Activated CD8-positive, alpha-beta memory T cell treated with anti-CD3 and anti-CD28 coated beads for 1 hour (primary cell): ENCODE data around the gene WWOX.

Source experiments
- DNase-seq, 2 donors: peaks; one replicate each; pipeline ENCODE4 v3.0.0-alpha.2; 2020; ENCODE audit warnings: low read depth in 1 of 2; ENCODE audit errors: extremely low read depth in 1 of 2

WWOX gene

GRCh38 chr16:78852081-78852635 lies 752.7 kb downstream of the WWOX start:
- DNase-seq: no peak

DNA sequence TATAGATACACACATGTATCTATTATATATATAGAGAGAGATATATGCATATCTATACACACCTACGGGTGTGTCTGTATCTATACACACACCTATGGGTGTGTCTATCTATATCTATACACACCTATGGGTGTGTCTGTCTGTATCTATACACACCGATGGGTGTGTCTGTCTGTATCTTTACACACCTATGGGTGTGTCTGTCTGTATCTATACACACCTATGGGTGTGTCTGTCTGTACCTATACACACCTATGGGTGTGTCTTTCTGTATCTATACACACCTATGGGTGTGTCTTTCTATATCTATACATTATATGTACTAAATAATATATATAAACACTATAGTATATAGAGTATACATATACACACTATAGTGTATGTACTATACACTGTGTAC lies 762.6 kb downstream of the WWOX start:
- no peak for DNase-seq

- no peak for DNase-seq
Measured at GRCh38 chr16:78866521-78866920, 767.1 kb downstream of the WWOX start.

- DNase-seq: no peak
Measured at GRCh38 chr16:78869492-78869891, 770.0 kb downstream of the WWOX start.

GRCh38 chr16:78871241-78871640 lies 771.8 kb downstream of the WWOX start:
- no peak for DNase-seq

GRCh38 chr16:78876671-78877070 lies 777.2 kb downstream of the WWOX start:
- DNase-seq: no peak

- DNase-seq: no peak
Measured at GRCh38 chr16:78877114-78877655, 777.7 kb downstream of the WWOX start.

GRCh38 chr16:78878570-78878969 lies 779.1 kb downstream of the WWOX start:
- no peak for DNase-seq

GRCh38 chr16:78879011-78879410 lies 779.6 kb downstream of the WWOX start:
- no peak for DNase-seq

GRCh38 chr16:78882150-78882549 lies 782.7 kb downstream of the WWOX start:
- no peak for DNase-seq

DNA sequence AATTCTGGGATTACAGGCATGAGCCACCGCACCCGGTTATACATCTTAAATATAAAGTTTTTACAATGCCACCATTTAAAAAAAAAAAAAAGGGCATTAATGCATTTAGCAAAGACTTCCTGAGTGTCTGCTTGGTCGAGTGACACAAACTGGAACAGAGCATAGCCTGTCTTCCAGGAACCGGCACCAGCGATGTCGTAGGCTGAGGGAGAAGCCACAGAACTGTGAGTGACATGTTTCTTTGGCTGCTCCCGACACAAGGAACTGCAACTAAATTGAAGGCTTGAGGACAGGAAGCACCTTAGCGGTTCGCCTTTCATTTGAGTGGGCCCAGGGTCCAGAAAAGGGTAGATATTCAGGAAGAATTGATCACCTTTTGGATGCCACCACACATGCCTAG lies 783.3 kb downstream of the WWOX start:
- DNase-seq: no peak

DNA sequence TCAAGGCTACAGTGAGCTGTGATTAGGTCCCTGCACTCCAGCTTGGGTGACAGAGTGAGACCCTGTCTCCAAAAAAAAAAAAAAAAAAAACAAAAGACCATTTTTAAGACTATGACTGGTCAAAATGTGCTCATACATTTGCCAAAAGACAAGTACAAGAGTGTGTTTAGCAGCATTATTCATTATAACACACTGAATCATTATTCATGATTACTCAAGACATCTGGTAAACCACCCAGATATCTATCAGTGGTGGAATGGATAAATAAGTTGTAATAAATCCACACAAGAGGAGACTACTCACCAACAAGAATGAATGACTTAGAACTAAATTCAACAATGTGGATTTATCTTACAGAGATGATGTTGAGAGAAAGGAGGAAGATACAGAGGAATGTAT lies 784.8 kb downstream of the WWOX start:
- no peak for DNase-seq

GRCh38 chr16:78889346-78889745 lies 789.9 kb downstream of the WWOX start:
- no peak for DNase-seq

DNA sequence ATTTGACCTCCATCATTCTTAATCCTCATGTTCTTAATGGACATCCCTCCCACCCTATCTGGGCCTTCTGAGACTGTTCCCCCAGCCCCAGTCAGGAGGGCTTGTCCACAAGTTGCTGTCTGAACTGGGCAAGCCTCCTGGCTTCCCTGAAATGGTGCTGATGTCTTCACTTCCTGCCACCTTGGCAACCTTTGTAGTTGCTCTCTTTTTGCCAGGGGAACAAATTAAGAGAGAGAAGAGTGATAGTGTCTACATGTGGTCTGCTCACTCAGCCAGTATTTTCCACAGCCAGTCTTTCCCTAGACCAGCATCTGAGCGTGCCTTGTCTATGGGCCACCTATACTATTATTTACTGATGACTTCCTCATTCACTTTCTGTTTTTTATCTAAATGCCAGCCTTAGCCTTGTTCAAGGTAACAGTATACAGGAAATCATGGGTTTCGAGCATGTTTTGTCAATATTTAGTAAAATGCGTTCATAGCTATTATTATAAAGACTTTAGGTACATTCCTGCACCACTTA lies 791.0 kb downstream of the WWOX start:
- DNase-seq: no peak

DNA sequence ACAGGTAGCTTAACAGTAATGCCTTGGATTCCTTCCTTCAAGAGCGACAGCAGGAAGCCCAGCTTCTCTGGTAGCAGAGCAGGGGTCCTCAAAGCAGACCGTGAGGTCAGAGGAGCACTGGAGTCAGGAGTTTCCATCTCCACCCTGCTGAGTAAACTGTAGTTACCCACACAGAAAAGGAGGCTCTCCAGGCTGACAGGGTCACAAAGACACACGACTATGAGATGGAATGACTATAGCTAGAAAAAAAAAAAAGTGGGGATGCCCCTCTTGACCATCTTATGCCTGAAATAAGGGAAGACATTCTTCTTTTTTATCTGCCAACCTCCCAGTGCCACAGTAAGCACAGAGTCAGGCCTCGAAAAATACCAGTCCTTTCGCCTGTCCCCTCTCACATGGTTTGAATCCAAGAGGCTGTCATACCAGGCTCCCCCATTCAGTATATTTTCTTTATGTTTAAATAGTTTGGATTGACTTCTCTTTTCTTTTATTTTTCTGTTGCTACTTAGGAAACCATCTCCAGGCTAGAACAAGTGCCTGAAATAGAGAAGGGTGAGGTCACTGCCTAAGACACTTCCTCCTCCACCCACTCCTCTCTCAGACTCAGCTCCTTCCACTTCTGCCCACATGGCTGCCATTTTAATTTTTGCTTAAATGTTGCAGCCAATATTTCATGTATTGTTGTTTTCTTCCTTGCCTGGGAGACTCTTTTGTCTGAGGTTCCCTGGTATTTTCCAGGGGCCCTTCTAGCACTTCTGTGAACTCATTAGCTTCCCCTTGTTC lies 793.7 kb downstream of the WWOX start:
- no peak for DNase-seq

- no peak for DNase-seq
Measured at GRCh38 chr16:78894886-78895285, 795.4 kb downstream of the WWOX start.

DNA sequence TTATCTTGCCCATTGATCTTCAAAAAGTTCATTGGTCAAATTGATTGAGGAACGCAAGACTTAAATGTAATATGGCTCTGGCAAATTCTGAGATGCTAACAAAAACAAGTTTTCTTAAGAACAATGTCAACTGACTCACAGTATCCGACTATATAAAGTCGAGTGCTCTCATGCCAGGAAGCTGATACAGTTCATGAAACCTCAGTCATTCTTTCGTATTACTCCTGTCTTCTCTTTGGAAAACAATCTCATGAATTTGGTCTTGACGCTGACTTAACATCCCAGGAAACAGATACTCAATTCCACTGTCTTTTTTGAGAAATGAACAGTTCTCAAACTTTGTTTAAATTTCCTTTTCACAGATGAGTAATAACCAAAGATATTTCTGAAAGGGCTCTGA lies 796.2 kb downstream of the WWOX start:
- no peak for DNase-seq

GRCh38 chr16:78896280-78896679 lies 796.8 kb downstream of the WWOX start:
- no peak for DNase-seq

DNA sequence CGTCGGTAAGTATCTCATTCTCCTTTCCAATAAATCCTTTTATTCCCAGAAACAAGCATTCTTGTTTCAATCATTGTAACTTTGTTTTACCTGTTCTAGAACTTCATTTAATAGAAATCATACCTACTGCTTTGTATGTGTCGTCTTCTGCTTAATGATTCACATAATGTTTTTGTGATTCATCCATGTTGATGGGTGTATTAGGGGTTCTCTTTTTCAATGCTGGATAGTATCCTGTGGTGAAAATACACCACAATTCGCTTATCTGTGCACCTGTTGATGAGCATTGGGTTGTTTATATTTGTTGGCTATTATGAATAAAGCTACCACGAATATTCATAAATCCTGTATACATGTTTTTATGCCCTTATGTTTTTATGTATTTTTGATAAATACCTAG lies 797.8 kb downstream of the WWOX start:
- DNase-seq: no peak

- DNase-seq: no peak
Measured at GRCh38 chr16:78900044-78900811, 800.8 kb downstream of the WWOX start.

DNA sequence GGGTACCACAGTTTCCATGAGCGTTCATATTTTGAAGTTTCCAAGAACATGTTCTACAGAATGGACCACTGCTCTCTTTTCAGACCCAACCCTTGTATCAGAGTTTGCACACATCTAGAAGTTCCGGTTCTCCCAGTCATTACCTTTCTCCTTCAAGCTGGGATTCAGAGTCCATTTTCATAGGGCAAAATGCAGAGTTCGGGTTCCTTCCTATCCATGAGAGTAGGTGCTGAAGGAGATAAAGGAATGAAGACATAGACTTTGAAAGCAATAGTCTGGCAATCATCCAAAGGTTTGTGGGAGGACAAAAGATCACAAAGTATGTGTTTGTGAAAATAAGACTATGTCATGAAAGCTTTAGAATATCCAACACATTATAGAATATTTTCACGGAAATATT lies 801.5 kb downstream of the WWOX start:
- DNase-seq: no peak

DNA sequence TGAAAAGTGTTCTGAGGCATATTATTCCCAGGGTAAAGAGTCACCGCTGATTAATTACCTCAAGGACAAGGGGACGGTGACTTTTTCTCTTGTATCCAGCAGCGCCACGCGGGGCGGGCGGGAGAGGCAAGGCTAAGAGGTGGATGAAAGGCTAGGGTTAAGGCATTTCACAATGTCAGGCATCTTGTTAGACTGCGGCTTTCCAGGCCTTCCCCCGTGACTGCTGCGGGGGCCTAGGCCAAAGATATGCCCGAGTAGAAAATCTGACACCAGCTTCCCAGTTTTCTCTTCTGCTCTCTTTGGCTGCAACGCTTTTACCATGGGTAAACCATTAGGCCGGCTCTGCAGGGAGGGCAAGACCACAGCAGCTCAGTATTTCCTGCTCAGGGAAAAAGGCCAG lies 802.9 kb downstream of the WWOX start:
- no peak for DNase-seq
